Endothelial cell (in vitro differentiated cells): ENCODE measurements around the gene MRPS18A. TPM values are rescaled to one million over a fixed set of nuclear protein-coding genes. Genes with fewer than 3 reads are reported as not detected.

Source experiments
- DNase-seq: peaks from one replicate; pipeline ENCODE4 v3.0.0; 2021; ENCODE audit warnings: low spot score
- H3K27ac Mint-ChIP-seq: one replicate; pipeline ENCODE4 v1.8.0; 2021; ENCODE audit warnings: mixed read lengths, inconsistent platforms; ENCODE audit not compliant: unreplicated experiment
- H3K27me3 Mint-ChIP-seq: one replicate; pipeline ENCODE4 v1.8.0; 2021; ENCODE audit warnings: mild to moderate bottlenecking, moderate library complexity, mixed read lengths, inconsistent platforms; ENCODE audit not compliant: unreplicated experiment
- H3K36me3 Mint-ChIP-seq: one replicate; pipeline ENCODE4 v1.8.0; 2021; ENCODE audit warnings: mild to moderate bottlenecking, low read depth, mixed read lengths, inconsistent platforms; ENCODE audit not compliant: unreplicated experiment
- H3K4me1 Mint-ChIP-seq: one replicate; pipeline ENCODE4 v1.8.0; 2021; ENCODE audit warnings: mild to moderate bottlenecking, mixed read lengths, inconsistent platforms; ENCODE audit not compliant: unreplicated experiment
- H3K4me3 Mint-ChIP-seq: one replicate; pipeline ENCODE4 v1.8.0; 2021; ENCODE audit warnings: mild to moderate bottlenecking, mixed read lengths, inconsistent platforms; ENCODE audit not compliant: unreplicated experiment
- H3K9me3 Mint-ChIP-seq: one replicate; pipeline ENCODE4 v1.8.0; 2021; ENCODE audit warnings: mixed read lengths, inconsistent platforms; ENCODE audit not compliant: unreplicated experiment
- total RNA-seq: library from RNA; stranded (reverse); fragmentation: NEBNext Ultra II Directional; extraction: Animal tissue kit (Norgen Biotek cat#: 25700); gene quantifications from one replicate; pipeline ENCODE4 v1.2.1, GENCODE V29; 2021; ENCODE audit not compliant: unreplicated experiment
- TF ChIP-seq, protein P1 (sequence below): fragments of 200-600 bp; sonication (generic); IDR thresholded peaks from one replicate; pipeline ENCODE4 v1.5.0; 2021; ENCODE audit warnings: antibody characterized with exemption; ENCODE audit not compliant: unreplicated experiment

The MRPS18A gene
- total RNA-seq, 1 donor from 2014 or later, result 45.5 TPM

DNA sequence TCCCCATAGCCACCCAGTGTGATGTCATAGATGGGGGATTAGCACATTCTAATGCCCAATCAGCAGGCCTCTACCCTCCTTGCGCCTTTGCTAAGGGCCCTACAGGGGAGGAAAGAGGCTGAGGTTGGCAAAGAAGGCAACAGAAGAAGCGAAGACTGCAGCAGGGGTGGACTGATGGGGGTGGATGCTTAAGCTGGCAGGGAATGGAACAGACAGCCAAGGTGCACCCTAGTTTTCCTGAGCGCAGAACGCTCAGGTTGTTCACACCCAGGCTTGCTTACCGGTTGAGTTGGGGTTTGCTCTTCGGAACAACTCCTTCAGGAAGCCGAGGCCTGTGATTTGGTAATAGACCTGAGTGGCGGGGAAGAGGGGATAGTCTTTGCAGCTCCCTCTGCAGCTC is 12.7 kb downstream of the MRPS18A start:
- Mint-ChIP-seq H3K27ac (no peak overlapping the region), H3K4me1 (no peaks in the 10 kb centered on the region), H3K27me3 (peaks cover 7% of the 10 kb centered on the region), H3K36me3 (peaks cover 26% of the 10 kb centered on the region), H3K4me3 (peak overlapping the region; percentile 47), H3K9me3 (no peaks in the 10 kb centered on the region)
- TF ChIP-seq, protein P1, sequence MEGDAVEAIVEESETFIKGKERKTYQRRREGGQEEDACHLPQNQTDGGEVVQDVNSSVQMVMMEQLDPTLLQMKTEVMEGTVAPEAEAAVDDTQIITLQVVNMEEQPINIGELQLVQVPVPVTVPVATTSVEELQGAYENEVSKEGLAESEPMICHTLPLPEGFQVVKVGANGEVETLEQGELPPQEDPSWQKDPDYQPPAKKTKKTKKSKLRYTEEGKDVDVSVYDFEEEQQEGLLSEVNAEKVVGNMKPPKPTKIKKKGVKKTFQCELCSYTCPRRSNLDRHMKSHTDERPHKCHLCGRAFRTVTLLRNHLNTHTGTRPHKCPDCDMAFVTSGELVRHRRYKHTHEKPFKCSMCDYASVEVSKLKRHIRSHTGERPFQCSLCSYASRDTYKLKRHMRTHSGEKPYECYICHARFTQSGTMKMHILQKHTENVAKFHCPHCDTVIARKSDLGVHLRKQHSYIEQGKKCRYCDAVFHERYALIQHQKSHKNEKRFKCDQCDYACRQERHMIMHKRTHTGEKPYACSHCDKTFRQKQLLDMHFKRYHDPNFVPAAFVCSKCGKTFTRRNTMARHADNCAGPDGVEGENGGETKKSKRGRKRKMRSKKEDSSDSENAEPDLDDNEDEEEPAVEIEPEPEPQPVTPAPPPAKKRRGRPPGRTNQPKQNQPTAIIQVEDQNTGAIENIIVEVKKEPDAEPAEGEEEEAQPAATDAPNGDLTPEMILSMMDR, result no peak
- DNase-seq, result no peak

DNA sequence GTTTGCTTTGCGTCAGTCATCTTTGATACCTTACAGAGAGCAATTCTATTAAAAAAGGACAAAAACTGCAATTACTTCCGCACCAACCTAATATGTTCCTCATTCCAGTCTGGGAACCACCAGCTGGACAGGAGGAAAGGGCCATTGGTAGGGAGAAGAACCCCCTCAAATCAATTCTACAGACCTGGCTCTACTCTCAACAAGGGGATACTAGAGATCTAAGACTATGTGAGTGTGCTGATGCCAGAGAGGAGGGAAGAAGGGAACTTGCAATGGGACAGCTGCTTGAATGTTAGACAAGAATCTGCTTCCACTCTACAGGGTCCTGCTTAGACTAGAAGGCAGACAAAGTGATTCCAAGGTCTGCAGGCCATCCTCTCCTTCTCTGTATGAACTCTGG is 13.3 kb downstream of the MRPS18A start:
- Mint-ChIP-seq H3K4me1 (no peaks in the 10 kb centered on the region), H3K4me3 (peak overlapping the region; percentile 47), H3K36me3 (peaks cover 26% of the 10 kb centered on the region), H3K27ac (no peak overlapping the region), H3K9me3 (no peaks in the 10 kb centered on the region), H3K27me3 (peaks cover 7% of the 10 kb centered on the region)
- TF ChIP-seq, protein P1, result no peak
- no peak for DNase-seq

DNA sequence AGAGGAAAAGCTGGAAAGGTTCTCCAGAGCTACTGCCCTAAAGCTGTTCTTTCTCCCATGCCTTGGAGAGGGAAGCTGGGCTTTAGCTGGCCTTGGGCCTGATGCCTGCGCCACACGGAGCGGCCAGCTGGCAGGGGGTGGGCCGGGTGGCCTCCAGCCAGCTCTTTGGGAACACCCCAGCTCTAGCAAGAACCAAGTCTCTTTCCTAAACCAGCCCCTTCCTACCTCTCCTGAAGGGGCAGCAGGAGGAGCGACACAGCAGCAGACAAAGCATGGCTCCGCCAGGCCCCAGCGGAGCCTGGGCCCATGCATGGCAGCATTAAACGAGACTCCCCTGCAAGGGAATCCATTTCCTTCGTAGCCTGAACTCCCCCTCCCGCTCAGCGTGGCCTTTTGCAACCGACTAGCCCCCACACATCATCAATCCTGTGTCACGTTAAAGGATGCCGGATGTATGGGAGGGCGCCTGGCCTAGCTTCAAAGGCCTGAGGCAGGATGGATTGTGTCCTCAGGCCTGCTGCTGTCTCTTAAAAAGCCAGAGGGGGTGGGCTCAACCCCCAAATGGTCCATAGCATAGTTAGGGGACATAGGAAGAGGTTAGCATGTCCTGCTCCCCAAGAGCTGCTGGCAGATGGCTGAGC is 14.0 kb downstream of the MRPS18A start:
- peaks cover 24% of the 10 kb centered on the region for H3K36me3 Mint-ChIP-seq
- peaks cover under 1% of the 10 kb centered on the region for H3K4me1 Mint-ChIP-seq
- DNase-seq, result no peak
- no peaks in the 10 kb centered on the region for H3K9me3 Mint-ChIP-seq
- no peak overlapping the region for H3K27ac Mint-ChIP-seq
- H3K4me3 Mint-ChIP-seq, result no peak overlapping the region
- peaks cover 7% of the 10 kb centered on the region for H3K27me3 Mint-ChIP-seq
- TF ChIP-seq, protein P1, result no peak

DNA sequence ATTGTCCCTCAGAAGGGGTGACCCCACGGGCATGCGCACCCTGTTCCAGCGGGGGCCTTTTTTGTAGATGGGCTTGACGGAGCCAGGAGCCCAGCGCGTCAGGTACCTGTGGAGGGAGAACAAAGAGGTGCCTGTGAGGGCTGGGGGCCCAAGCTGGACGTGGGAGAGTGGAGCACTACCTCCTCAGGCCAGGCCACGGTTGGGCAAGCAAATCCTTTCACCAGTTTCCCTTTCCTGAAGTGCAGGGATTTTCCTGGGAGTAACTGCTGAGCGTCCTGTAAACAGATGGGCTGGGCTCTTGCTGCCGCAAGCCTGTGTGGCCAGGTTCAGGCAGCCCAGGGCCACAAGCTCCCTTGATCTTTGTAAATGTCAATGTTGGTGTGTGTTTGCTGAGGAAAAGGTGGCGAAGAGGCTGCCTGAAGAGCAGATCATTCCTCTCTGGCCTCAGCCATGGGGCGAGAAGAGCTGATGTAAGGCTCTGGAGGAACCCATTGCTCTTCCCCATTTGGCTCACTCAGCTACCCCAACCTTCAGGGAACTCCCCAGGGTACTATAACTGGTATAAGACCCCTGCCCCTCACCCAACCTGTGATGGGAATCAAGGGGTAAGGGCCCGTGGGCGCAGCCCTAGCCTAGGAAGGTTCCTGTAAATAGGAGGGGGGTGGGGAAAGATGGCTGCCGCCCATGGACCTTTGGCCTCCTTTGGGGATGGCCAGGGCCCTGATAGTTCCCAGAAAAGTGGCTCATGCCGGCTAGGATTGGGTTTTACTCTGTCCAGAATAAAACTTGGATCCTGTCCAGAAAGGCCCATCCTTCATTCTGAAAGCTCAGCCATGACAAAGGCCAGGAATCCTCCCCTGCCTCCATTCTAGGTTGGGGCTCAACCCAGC is 15.5 kb downstream of the MRPS18A start:
- Mint-ChIP-seq H3K9me3 (no peaks in the 10 kb centered on the region), H3K27ac (no peak overlapping the region), H3K27me3 (peaks cover 7% of the 10 kb centered on the region), H3K4me1 (peaks cover 7% of the 10 kb centered on the region), H3K4me3 (no peak overlapping the region), H3K36me3 (peaks cover 14% of the 10 kb centered on the region)
- DNase-seq, result no peak
- TF ChIP-seq, protein P1, result no peak
